ENCODE results near the gene NNAT. TPM values are rescaled to one million over a fixed set of nuclear protein-coding genes. Genes with fewer than 3 reads are reported as not detected.
"Not testable (repeated sequence)": the region's sequence is repeated elsewhere in the genome, so short reads cannot be mapped to it uniquely, and the experiment has no call there.

NNAT gene, protein sequence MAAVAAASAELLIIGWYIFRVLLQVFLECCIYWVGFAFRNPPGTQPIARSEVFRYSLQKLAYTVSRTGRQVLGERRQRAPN
- 100 to 1,000 TPM in 1 of 3 donors, 10 to 100 TPM in 1, 1 to 10 TPM in 1; 4.0 to 191 (median 31.0) TPM for polyA plus RNA-seq

DNA sequence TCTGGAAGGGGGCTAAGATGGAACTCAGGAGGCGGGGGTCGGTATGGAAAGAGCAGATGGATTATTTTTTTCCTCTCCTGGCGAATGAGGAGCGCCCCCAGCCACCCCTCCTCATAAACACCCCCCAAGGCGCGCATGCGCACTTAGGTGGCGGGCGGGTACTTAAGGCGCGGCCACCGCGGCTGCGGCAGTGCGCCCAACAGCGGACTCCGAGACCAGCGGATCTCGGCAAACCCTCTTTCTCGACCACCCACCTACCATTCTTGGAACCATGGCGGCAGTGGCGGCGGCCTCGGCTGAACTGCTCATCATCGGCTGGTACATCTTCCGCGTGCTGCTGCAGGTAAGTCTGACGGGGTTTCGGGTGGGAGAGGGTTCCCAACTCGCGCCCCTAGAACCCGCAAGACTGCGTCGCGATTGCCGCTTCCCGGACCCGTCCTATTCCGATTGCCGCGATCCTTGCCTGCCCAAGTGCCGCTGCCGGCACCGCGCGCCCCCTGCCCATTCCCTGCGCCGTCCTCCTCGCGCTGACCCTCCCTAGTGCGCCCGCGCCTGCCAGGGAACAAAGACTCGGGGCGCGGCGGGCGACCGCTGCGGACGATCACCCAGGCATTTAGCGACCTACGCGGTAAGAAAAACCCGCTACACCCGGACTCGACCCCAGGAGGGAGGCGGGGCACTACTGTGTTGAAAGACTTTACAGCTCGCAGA, at the start of gene NNAT:
NNAT (plus strand) TSS at position 190 of the 711 bp plus-strand sequence; CDS start at position 272, 82 bp downstream.
- 69 to 84% (median 71%) methylated on average over 61 to 69 of the region's 69 CpGs for whole genome bisulfite sequencing, 3 donors

DNA sequence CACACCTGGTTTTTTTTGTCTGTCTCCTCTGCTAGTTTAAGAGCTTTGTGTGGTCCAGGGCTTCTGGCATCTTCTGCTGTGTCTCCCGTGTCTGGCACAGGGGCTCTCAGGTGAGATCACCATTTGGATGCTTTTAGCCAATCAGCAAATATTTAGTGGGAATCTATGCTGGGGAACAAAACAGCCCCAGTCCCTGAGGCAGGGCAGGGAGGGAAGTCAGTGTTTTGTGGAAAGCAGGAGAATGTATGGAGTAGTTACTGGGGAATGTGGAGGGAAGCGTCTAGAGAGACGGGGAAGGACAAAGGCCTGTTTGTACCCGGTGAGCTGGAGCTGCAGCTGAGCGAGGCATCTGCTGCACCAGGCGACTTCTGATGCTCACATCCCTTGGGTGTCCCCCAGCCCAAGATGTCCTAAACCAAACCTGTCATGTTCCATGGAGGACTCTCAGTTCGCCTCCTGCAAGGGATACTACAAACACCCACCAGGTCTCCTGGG, 49.3 kb upstream of the NNAT start:
- 52 to 89% (median 88%) methylated on average over 6 to 7 of the region's 7 CpGs for WGBS, 3 donors
- no peak overlapping the region for H3K27ac ChIP-seq (ENCODE audit: low read depth, low read length)

More for the DNA sequence above, at the start of gene NNAT:
- no peak within 1 kb of the TSS for H3K27ac ChIP-seq (ENCODE audit: low read depth, low read length)

DNA sequence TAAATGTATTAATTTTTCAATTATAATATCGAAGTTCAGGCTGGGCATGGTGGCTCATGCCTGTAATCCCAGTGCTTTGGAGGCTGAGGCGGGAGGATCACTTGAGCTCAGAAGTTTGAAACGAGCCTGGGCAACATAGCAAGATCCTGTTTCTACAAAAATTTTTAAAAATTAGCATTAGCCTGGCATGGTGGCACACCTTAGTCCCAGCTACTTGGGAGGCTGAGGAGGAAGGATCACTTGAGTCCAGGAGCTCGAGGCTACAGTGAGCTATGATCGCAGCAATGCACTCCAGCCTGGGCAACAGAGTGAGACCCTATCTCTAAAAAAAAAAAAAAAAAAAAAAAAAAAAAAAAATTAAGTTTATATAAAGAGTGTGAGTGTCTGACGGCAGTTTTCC, 48.6 kb upstream of the NNAT start:
- WGBS, 3 donors = 80 to 90% (median 84%) methylated on average over 6 of the region's 6 CpGs
- not testable (repeated sequence) for H3K27ac ChIP-seq (ENCODE audit: low read depth, low read length)

DNA sequence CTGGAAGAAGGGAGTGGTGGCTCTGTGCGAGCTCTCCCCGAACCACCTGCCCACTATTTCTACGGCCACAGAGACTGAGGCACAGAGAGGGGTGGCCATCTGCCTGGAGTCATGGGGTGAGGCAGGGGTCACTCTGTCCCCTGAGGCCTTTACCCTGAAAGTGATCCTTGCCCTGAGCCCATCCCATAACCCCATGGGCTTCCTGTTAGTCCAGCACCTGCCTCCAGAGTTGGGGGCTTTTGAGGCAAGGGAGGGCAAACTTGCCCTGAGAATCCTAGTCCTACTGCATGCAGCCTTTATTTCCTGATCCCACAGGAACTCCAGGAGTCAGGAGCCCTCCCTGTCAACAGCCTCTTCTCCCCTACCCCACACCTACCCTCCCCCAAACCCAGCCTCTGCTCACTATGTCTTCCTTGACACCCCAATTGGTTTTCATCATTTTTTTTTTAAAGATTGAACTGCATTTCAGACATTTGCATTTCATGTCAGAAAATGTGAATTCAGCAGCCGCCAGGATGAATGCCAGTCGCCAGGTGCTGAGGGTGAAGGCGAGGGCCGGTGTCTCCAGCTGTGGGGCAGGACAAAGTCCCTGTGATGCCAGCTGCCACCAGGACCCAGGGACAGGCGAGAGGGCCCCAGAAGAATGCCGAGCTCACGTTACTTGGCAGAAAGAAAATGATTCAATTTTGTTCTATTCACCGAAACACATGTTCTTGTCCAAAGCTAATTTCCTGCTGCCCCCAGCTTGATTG, 47.6 kb upstream of the NNAT start:
- H3K27ac ChIP-seq (ENCODE audit: low read depth, low read length) = no peak overlapping the region
- WGBS, 3 donors = 78 to 90% (median 90%) methylated on average over 11 of the region's 11 CpGs

DNA sequence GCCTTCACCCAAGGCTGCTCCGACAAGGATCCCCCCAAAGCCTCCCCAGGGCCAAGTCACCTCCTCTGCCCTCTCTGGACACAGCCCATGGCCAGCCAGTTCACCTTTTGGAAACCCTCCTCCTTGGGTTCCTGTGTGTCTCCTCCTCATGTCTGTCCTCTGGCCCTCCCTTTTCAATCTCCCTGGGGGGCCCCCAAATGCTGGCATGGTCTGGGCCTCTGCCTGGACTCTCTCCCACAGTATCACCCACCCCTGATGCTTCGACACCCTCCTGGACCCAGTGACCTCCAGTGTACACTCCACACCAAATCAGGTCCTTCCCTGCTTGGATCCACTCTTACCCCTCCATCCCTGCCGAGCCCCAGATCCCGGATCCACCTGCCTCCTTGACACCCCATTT, 46.7 kb upstream of the NNAT start:
- 68 to 90% (median 88%) methylated on average over 4 of the region's 4 CpGs for WGBS, 3 donors
- no peak overlapping the region for H3K27ac ChIP-seq (ENCODE audit: low read depth, low read length)

DNA sequence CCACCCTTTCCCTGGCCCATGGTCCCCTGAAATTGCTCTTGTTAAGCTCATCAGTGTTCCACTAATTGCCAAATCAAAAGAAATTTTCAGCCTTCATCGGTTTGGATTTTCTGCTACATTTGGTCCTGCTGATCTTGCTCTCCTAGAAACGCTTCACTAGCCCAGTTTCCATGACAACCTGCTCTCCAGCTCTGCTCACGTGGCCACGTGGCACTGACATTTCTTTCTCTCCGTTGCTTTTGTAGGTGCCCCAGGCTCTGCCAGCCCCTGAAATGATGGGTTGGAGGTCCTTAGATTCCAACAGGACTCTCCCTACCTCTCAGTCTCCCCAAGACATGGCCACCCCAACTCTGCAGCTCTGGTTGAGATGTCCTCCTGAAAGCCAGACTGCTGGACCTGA, 45.8 kb upstream of the NNAT start:
- no peak overlapping the region for H3K27ac ChIP-seq (ENCODE audit: low read depth, low read length)
- 72 to 85% (median 84%) methylated on average over 5 of the region's 5 CpGs for WGBS, 3 donors

DNA sequence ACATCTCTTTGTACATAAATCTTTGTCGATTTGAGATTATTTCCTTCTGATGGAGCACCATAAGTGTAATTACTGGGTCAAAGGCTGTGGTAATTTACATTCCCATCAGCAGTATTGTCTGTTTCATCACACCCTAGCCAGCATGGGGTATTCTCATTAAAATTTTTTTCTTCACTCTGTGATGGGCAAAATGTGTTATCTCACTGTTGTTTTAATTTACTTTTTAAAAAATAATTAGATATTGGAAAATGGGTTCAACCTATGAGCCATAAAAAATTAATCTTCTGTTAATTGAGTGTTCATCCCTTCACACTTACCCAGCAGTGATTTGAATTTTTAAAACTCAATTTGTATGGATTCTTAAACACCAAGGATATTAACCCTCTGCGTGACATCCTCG, 44.0 kb upstream of the NNAT start:
- no peak overlapping the region for H3K27ac ChIP-seq (ENCODE audit: low read depth, low read length)
- whole genome bisulfite sequencing, 3 donors = 46 to 73% (median 54%) methylated on average over 3 of the region's 3 CpGs

DNA sequence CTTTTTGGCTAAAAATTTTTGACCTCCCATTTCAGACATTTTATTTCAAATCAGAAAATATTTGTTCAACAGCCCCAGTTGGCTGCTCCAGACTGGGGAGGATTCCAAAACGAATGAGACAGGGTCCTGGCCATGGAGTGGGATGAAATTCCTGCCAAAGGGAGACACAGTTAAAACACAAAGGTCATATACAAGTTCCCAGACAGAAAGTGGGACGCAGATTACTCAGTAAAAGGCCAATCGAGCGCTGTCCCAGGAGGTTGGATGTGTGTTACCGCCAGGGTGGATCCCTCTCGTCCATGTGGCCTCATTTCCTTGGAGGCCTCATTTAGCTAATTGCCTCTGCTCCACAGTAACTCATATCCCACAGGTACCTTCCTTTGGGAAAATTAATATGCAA, 41.8 kb upstream of the NNAT start:
- 56 to 65% (median 62%) methylated on average over 6 of the region's 6 CpGs for WGBS, 3 donors
- no peak overlapping the region for H3K27ac ChIP-seq (ENCODE audit: low read depth, low read length)

DNA sequence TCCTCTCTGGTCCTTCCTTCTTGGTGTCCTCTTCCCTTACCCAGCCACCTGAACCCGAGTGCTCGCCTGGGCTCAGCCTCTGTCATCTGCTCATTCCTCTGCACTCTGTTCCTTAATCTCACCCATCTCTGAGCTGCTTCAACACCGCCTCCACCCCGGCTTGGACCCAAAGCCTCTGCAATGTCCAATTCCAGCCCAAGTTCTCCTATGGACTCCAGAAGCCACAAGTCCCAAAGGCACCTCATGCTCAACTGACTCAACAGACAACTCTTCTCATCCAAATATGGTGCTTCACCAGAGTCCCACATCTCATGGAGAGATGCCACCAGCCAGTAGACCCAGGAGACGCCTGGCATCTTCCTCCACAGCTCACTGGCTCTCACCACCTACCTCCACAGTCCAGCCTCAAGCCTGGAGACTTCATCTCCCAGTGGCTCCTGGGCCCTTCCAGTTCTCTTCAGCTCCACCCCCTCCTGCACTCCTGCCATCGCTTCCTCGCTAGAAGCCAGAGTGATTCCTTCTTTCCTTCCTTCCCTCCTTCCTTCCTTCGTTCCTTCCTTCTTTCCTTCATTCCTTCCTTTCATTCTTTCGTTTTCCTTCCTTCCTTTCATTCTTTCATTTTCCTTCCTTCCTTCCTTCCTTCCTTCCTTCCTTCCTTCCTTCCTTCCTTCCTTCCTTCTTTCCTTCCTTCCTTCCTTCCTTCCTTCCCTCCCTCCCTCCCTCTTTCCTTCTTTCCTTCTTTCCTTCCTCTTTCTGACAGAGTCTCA, 40.9 kb upstream of the NNAT start:
- no peak overlapping the region for H3K27ac ChIP-seq (ENCODE audit: low read depth, low read length)
- 64 to 80% (median 77%) methylated on average over 9 of the region's 9 CpGs for WGBS, 3 donors

DNA sequence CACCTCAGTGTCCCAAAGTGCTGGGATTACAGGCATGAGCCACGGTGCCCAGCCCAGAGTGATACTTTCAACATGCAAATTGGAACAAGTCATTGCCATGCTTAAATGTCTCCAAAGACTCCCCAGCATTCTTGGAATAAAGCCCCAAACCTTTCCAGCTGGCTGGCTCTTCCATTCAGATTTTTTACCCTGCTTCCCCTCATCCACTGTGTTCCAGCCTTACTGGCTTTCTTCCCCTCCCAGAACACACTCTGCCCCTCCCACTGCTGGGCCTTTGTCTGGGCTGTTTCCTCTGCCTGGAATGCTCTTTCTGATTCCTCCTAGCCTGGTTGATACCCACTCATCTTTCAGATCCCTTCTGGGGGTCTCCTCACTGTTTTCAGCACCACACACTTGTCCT, 40.1 kb upstream of the NNAT start:
- WGBS, 3 donors = 62 to 89% (median 87%) methylated on average over 1 of the region's 1 CpG
- H3K27ac ChIP-seq (ENCODE audit: low read depth, low read length) = no peak overlapping the region

DNA sequence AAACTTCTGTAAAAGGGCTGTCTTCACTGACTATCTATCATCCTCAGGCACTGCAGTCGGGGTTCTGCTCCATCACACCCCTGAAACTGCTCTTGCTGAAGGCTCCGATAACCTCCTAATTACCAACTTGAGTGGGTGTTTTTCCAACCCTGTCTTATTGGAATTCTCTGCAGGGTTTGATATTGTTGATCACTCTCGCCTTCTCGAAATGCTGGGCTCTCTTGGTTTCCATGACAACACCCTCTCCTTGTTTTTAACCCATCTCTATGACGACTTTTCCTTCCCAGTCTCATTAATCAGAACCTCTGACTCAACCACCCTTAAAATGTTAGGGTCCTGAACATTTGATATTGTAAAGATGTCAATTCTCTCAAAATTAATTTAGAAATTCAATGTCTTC, 39.4 kb upstream of the NNAT start:
- WGBS, 3 donors = 78 to 92% (median 90%) methylated on average over 5 of the region's 5 CpGs
- H3K27ac ChIP-seq (ENCODE audit: low read depth, low read length) = no peak overlapping the region

DNA sequence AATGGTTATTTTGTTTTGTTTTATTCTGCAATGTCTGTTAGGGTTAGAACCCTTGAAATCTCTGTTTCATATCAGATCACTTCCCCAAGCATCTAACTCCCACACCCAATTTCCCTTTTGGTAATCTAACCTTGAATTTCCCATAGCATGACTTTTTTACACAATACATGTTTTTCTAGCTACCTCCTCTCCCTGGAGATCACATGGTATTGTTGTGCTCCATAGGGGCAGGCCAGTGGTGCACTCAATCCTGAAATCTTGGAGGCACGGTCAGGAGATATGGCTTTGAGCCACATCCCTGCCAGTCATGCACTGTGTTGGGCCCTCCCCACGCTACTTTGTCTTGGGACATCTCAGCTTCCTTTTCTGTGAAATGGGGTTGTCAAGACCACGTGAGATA, 36.7 kb upstream of the NNAT start:
- no peak overlapping the region for H3K27ac ChIP-seq (ENCODE audit: low read depth, low read length)
- 48 to 55% (median 52%) methylated on average over 3 of the region's 3 CpGs for WGBS, 3 donors

DNA sequence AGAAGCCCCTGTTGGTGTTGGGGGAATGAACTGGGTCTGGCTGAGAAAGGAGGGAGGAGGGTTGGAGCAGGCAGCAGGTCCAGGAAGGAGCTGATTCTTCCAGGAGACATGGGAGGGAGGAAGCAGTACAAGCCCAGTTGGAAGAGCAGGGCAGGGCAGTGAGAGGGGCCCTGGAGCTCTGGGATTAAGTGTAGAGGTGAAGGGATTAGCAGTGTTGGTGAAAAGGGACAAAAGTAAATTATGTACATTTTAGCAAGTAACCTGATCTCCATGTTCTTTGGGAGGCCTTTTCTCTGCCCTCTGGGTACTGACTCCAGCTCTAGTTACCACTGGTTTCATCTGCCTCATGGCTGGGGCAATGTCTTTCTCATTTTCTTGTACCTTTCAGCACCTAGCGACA, 34.8 kb upstream of the NNAT start:
- WGBS, 3 donors = 90 to 100% (median 98%) methylated on average over 1 of the region's 1 CpG
- not testable (repeated sequence) for H3K27ac ChIP-seq (ENCODE audit: low read depth, low read length)

DNA sequence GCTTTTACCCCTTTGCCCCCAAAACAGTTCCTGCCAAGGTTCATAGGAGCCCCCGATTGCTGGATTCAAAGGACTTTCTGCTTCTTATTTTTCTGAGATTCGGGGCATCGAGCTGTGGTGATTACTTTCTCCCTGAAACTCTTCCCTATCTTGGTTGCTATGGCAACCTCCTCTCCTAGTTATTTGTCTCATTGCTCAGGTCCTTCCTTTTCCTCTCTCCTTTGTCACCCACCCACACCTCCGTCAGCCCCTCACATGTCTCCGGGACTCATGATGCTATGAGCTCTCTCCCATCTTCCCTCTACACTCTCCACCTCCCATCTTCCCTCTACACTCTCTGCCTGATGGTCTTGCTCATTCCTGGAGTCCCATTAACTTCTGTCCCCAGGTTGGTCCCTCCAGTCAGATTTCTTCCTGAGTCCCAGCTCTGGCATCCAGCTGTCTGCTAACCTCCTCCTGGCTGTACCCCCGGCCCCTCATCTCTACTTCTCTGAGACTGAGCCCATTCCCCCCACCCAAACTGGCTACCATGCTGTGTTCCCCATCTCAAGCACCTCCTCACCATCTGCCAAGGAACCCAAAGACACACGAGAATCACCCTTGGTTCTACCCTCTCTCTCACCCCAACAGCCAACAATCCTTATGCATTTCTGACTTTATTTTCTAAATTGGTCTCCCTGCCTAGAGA, 30.2 kb upstream of the NNAT start:
- WGBS, 3 donors = 76 to 91% (median 83%) methylated on average over 7 of the region's 7 CpGs
- H3K27ac ChIP-seq (ENCODE audit: low read depth, low read length) = no peak overlapping the region

DNA sequence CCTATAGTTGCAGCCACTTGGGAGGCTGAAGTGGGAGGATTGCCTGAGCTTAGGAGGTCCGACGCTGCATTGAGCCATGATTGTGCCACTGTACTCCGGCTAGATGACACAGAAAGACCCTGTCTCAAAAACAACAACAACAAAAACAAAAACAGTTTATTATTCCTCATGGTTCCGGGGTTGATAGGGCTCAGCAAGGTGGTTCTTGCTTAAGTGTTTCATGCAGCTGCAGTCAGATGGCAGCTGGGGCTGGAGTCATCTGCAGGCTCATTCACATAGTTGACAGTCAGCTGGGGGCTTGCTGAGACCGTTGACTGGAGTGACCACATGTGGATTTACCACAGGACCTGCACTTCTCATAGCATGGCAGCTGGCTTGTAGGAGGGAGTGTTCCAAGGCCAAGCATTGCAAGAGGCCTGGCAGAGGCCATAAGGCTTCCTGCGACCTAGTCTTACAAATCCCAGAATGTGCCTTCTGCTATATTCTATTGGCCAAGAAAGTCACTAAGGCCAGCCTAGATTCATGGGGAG, 28.9 kb upstream of the NNAT start:
- H3K27ac ChIP-seq (ENCODE audit: low read depth, low read length) = no peak overlapping the region
- WGBS, 3 donors = 90 to 94% (median 92%) methylated on average over 6 of the region's 6 CpGs

DNA sequence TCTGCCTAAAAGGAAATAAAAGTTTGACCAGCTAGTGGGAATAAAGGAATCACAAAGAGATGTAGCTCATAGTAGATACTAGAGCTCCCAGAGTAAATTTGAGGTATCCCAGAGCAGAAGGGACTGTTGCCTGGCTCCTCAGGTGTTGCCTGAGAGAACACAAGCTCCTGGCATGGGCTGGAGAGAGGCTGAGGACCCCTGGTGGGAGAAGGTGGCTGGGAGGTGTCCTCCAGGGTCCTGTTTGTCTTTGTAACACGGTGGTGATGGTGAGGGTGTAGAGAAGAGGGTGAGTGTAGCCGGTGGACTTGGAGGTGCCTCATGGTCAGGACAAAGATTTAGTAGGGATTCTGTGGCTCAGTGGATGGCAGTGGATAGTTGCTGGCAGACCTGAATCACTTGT, 28.1 kb upstream of the NNAT start:
- 73 to 77% (median 76%) methylated on average over 2 of the region's 2 CpGs for WGBS, 3 donors

DNA sequence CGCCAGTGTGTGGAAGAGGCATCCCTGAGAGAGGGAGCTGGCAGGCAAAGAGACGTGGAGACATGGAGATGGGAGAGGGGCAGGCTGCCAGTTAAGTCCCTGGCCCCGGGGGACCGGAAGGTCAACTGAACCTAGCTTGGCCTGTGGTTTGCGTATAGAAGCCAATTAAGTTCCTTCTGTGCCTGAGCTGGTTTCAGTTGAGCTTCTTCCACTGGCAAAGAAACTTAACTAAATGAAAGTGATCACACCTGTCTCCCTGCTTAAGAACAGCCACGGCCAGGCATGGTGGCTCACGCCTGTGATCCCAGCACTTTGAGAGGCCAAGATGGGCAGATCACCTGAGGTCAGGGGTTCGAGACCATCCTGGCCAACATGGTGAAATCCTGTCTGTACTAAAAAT, 26.7 kb upstream of the NNAT start:
- 89 to 96% (median 93%) methylated on average over 8 of the region's 8 CpGs for WGBS, 3 donors
- H3K27ac ChIP-seq (ENCODE audit: low read depth, low read length) = no peak overlapping the region

More for the DNA sequence above, 28.1 kb upstream of the NNAT start:
- no peak overlapping the region for H3K27ac ChIP-seq (ENCODE audit: low read depth, low read length)

DNA sequence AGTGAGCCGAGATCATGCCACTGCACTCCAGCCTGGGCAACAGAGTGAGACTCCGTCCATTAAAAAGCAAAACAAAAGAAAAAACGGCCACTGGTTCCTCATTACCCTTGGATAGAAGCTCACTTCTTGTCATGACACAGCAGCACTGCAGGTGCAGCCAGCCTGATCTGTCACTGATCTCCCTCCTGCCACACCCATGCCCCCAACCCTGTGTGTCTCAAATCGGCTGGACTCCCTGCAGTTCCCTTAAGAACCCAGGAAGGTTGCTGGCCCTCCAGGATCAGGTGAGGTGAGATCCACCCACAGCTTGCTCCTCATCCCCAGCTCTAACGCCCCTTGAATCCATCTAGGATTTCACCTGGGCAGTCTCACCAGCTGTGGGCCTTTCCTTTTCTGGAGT, 26.3 kb upstream of the NNAT start:
- no peak overlapping the region for H3K27ac ChIP-seq (ENCODE audit: low read depth, low read length)
- whole genome bisulfite sequencing, 3 donors = 86 to 92% (median 91%) methylated on average over 5 of the region's 5 CpGs

Data from adipose tissue (tissue), 3 donors.